H54 (cell line): ENCODE measurements around the gene CPB2.

ENCODE experiments used
- DNase-seq: peaks from one replicate; pipeline ENCODE4 v3.0.0; 2011; ENCODE audit warnings: low spot score, mixed read lengths; ENCODE audit not compliant: insufficient read length
- FAIRE-seq: peaks from 3 replicates; lab custom pipeline; 2011; peaks lifted over from hg19 to GRCh38; lab: Jason Lieb, UNC
- POLR2A ChIP-seq: IDR thresholded peaks from 2 replicates; pipeline ENCODE4 v1.6.1; 2011; ENCODE audit warnings: low read depth, mild to moderate bottlenecking, low read length

The CPB2 gene

GRCh38 chr13:46119883-46120614 lies 15.2 kb upstream of the CPB2 start:
- TF ChIP-seq POLR2A = no peak
- FAIRE-seq (no peak), DNase-seq (no peak)

GRCh38 chr13:46116653-46117502 lies 12.0 kb upstream of the CPB2 start:
- FAIRE-seq (no peak), DNase-seq (no peak)
- TF ChIP-seq POLR2A = no peak

- no peak for TF ChIP-seq POLR2A
- DNase-seq (no peak), FAIRE-seq (no peak)
These were observed 9.8 kb upstream of the CPB2 start for GRCh38 chr13:46114613-46115012.

GRCh38 chr13:46113596-46113995 lies 8.8 kb upstream of the CPB2 start:
- no peak for TF ChIP-seq POLR2A
- DNase-seq = no peak
- no peak for FAIRE-seq

- TF ChIP-seq POLR2A = no peak
- FAIRE-seq (no peak), DNase-seq (no peak)
These were observed 6.3 kb upstream of the CPB2 start for GRCh38 chr13:46111151-46111550.

GRCh38 chr13:46109451-46109850 lies 4.6 kb upstream of the CPB2 start:
- FAIRE-seq (no peak), DNase-seq (no peak)
- TF ChIP-seq POLR2A = no peak

GRCh38 chr13:46106839-46107371 lies 2.1 kb upstream of the CPB2 start:
- TF ChIP-seq POLR2A = no peak
- DNase-seq (no peak), FAIRE-seq (no peak)

GRCh38 chr13:46103037-46103436 lies 1.8 kb downstream of the CPB2 start:
- FAIRE-seq = no peak
- no peak for TF ChIP-seq POLR2A

GRCh38 chr13:46102255-46102605 lies 2.6 kb downstream of the CPB2 start:
- DNase-seq (no peak), FAIRE-seq (no peak)
- no peak for TF ChIP-seq POLR2A

More at GRCh38 chr13:46103037-46103436, 1.8 kb downstream of the CPB2 start:
- DNase-seq = no peak

GRCh38 chr13:46101484-46102254 lies 3.2 kb downstream of the CPB2 start:
- FAIRE-seq (no peak), DNase-seq (no peak)
- no peak for TF ChIP-seq POLR2A

- FAIRE-seq (no peak), DNase-seq (no peak)
- no peak for TF ChIP-seq POLR2A
These were observed 3.8 kb downstream of the CPB2 start for GRCh38 chr13:46101002-46101401.

GRCh38 chr13:46100191-46100815 lies 4.5 kb downstream of the CPB2 start:
- FAIRE-seq (no peak), DNase-seq (no peak)
- no peak for TF ChIP-seq POLR2A

GRCh38 chr13:46097663-46098062 lies 7.2 kb downstream of the CPB2 start:
- TF ChIP-seq POLR2A = no peak
- FAIRE-seq (no peak), DNase-seq (no peak)
